HG02678 (cell line): ENCODE results near the gene INPP5A.

ENCODE experiments used
- ATAC-seq: cut with Tn5 transposase; IDR thresholded peaks from one replicate; pipeline ENCODE4 v1.9.1; 2021; ENCODE audit warnings: mild to moderate bottlenecking, moderate library complexity; ENCODE audit not compliant: unreplicated experiment

INPP5A gene

DNA sequence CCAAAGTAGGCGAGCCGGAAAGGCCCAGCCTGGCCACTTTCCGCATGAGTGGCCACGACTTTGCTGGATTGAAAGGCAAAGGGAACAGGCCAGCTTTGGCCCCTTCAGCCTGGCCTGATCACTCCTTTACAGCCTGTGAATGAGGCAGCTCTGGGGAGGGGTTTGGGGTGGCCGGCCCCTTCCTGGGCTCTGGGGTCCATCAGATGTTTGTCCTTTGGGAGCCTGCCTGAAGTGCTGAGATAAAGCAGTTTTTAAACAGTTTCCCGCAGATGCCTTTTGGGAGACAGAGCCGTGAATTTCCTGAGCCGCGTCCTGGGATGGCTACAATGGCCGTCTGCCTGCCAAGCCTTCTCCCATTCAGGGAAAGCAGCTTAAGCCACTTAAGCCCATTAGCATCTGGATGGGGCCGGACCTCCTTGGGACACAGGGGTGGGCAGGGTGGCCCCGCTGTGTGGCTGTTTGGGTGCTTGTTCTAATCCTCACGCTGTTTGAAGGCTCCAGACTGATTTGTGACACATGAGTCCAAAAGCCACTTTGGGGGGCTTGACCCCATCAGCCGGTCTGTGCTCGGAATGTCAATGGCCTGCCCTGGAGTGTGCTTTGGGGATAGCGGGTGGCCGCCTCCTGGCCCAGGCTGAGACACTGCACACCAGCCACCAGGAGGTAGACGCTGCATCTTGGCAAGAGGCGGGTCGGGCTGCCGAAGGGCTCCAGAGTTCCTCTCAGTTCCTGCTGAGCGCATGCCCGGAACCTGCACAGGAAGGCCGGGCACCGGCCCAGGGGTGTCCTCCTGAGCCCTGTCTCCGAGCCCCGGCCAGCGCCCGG lies 209.4 kb downstream of the INPP5A start:
- no peak for ATAC-seq

GRCh38 chr10:132748135-132748534 lies 210.5 kb downstream of the INPP5A start:
- no peak for ATAC-seq

GRCh38 chr10:132748545-132749370 lies 211.2 kb downstream of the INPP5A start:
- no peak for ATAC-seq

DNA sequence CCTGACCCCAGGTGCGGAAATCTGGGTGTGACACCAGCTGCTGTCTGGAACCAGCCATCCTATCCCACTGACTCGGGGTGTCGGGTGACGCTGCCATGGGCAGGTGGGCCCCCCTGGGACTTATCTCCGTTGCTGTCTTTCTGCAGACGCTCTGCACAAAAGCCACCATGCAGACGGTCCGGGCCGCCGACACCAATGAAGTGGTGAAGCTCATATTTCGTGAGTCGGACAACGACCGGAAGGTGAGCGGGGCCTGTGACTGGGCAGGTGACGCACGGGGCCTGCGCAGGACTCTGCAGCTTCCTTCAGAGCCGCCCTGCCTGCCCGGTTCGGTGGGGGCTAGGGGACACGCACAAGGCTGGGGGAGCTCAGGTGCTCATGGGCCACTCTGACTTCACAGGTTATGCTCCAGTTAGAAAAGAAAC lies 211.8 kb downstream of the INPP5A start:
- no peak for ATAC-seq

DNA sequence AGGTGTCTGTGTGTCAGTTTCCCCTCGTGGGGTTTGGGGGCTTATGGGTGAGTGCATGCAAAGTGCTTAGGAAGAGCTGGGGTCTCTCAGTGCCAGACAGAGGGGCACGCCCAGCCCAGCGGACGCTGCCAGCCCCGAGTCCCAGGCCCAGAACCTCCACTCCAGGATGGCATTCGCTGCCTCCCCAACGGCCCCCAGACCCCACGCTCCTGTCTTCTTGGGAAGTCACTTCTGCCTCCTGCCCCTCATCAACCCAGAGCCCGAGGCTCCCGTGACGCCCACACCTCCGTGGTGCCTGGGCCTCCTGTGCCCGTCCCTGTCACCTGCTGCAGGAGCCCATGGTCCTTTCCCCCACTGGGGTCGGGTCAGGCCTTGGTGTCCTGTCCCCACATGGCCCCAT lies 213.3 kb downstream of the INPP5A start:
- ATAC-seq: no peak

- ATAC-seq: no peak
Observed at GRCh38 chr10:132752378-132752777, 214.8 kb downstream of the INPP5A start.

DNA sequence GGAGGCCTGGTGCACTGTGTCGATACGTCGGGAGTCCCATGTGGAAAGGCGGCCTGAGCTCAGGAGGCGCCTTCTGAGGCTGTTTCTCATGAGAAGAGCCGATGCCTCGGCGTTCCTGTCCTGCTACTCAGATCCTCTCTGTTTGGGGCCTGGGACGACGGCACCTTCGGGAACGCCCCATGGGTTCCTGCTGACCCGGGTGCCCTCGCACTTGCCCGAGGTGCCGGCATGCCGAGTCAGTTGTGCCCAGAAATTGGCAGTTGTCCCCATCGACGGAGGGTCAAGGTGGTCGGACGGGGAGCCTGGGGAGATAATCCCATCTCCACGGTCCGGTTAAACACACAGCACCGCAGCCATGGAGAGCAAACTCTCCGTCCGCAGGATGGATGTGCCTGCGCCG lies 215.4 kb downstream of the INPP5A start:
- ATAC-seq: no peak

DNA sequence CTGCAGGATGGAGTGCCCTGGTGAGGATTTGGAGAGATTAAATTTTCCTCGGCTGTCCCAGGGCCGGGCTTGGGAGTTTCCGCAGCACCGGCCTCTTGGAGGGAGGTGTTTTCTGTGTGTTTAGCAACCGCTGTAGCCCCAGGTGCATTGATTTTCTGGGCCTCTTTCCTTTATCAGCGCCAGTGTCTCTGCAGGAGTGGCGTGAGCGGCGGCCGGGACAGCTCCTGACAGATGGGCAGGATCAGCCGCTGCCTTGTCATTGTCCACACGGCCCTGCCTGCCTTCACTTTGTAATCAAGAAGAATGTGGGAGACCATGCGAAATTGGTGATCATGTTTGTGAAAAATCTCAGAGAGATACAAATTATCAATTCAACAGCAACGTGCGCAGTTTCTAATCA lies 216.0 kb downstream of the INPP5A start:
- no peak for ATAC-seq

DNA sequence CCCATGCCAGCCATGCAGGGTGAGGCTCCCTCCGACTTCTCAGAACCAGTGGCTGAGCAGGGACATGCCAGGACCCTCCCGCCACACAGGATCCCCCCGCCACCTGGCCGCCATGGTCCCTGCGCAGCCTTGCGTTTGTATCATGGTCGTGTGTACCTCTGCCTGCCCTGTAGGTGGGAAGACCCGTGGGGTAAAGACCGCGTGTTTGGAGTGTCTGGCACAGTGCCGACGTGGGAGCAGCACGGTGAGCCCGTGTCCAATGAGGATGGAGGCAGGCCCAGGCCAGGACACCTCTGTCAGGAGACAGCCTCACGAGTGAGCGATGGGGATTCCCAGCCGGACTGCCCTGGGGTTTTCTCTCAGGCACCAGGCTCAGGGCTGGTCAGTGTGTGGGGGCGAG lies 216.5 kb downstream of the INPP5A start:
- ATAC-seq: no peak

- ATAC-seq: no peak
Observed at GRCh38 chr10:132755166-132755711, 217.7 kb downstream of the INPP5A start.

DNA sequence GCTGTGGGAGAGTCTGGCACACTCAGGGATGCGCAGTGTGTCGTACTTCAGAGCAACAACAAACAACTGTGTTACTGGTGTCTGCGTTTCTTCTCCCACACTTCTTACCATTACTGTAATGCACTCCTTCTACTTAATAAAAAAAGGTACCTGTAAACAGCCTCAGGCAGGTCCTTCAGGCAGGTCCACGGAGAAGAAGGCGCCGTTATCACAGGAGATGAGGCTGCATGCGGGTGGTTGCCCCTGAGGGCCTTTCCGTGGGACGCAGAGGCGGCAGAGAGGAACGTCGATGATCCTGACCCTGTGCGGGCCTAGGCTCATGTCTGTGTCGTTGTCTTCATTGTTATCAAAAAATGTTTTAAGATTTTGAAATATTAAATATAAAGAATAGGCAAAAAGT lies 219.0 kb downstream of the INPP5A start:
- ATAC-seq: no peak

DNA sequence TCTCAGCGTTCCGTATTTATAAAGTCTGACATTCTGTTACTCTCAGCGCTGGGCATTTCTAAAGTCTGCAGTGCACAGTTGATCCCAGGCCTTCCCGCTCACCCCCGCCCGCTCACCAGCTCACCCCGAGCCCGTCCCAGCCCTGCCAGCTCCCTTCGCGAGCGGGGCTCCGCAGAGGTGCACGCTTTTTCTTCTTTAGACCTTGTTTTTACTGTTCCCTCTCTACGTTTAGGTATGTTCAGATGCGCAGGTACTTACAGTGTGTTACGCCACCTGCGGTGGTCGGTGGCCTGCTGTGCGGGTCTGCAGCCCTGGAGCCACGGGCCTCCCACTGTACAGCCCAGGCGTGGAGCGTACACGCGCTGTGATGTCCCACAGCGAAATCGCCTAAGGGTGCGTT lies 219.6 kb downstream of the INPP5A start:
- ATAC-seq: no peak

GRCh38 chr10:132758865-132759264 lies 221.3 kb downstream of the INPP5A start:
- ATAC-seq: no peak

- no peak for ATAC-seq
Observed at GRCh38 chr10:132761395-132762060, 223.9 kb downstream of the INPP5A start.

DNA sequence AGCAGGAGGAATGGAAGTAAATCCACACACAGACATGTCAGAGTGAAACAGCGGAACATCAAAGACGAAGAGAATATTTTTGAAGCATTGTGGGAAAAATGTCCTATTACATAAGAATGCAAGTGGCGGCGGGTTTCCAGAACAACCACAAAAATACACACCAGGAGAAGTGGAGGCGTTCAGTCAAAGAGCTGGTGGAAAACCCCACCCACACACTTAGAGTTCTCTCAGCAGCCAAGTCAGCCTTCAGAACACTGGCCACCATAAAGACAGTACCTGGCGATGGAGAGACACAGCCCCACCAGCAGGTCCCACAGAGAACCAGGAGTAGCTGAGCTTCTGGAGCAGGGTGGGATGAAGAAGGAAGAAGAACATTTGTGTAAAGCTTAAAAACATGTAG lies 224.7 kb downstream of the INPP5A start:
- ATAC-seq: no peak

DNA sequence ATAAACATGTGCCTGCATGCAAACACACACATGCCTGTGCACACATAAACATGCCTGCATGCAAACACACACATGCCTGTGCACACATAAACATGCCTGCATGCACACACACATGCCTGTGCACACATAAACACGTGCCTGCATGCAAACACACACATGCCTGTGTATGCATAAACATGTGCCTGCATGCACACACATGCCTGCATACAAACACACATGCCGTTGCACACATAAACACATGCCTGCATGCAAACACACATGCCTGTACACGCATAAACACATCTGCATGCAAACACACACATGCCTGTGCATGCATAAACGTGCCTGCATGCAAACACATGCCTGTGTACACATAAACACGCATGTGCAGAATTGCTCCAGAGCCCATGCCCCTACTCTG lies 226.0 kb downstream of the INPP5A start:
- no peak for ATAC-seq

GRCh38 chr10:132764108-132764507 lies 226.5 kb downstream of the INPP5A start:
- ATAC-seq: no peak

- ATAC-seq: no peak
Observed at GRCh38 chr10:132765435-132765834, 227.8 kb downstream of the INPP5A start.

GRCh38 chr10:132766291-132766690 lies 228.7 kb downstream of the INPP5A start:
- no peak for ATAC-seq

- no peak for ATAC-seq
Observed at GRCh38 chr10:132768346-132769248, 231.0 kb downstream of the INPP5A start.
